Transverse colon (tissue), 4 donors: ENCODE data around the gene BTBD19. TPM values are rescaled to one million over a fixed set of nuclear protein-coding genes. Genes with fewer than 3 reads are reported as not detected.

Experiments
- DNase-seq: peaks from one replicate; pipeline ENCODE4 v3.0.0-alpha.2; 2019
- H3K27ac ChIP-seq, 4 donors: fragments of 200-600 bp; sonication (generic); 2 replicates each; pipeline ENCODE4 v1.5.1; 2016 to 2018; ENCODE audit warnings: inconsistent platforms in 4 of 4
- H3K27me3 ChIP-seq: fragments of 200-600 bp; sonication (generic); 2 replicates; pipeline ENCODE4 v1.5.1; 2017; ENCODE audit warnings: inconsistent platforms
- H3K36me3 ChIP-seq, 4 donors: fragments of 200-600 bp; sonication (generic); 2 replicates each; pipeline ENCODE4 v1.5.1; 2017 to 2019; ENCODE audit warnings: inconsistent platforms in 4 of 4
- H3K4me1 ChIP-seq, 4 donors: fragments of 200-600 bp; sonication (generic); 2 replicates each; pipeline ENCODE4 v1.5.1; 2017 to 2020; ENCODE audit warnings: inconsistent platforms in 4 of 4
- H3K4me3 ChIP-seq, 4 donors: fragments of 200-600 bp; sonication (generic); 1 replicate in 1 of 4; 2 replicates in 3 of 4; pipeline versions ENCODE4 v1.5.1 to v1.6.1; 2017 to 2019; ENCODE audit warnings: inconsistent platforms in 4 of 4
- H3K9me3 ChIP-seq, 2 donors: fragments of 200-600 bp; sonication (generic); 2 replicates each; pipeline ENCODE4 v1.5.1; 2017 to 2019; ENCODE audit warnings: inconsistent platforms in 2 of 2
- CTCF ChIP-seq, 5 experiments: fragments of 200-600 bp in 3 of 5; fragments of 450-650 bp in 2 of 5; sonication (generic) in 3 of 5; IDR thresholded peaks; 1 replicate in 2 of 5; 2 replicates in 3 of 5; pipeline ENCODE4 v1.5.1; 2016 to 2017; ENCODE audit warnings: antibody characterized with exemption in 5 of 5, inconsistent platforms in 3 of 5, mild to moderate bottlenecking in 2 of 5, moderate library complexity in 1 of 5
- EP300 ChIP-seq: sonication (generic); formaldehyde crosslinking; IDR thresholded peaks from one replicate; pipeline ENCODE4 v1.6.1; 2017; ENCODE audit warnings: antibody characterized with exemption, low read depth
- POLR2A ChIP-seq: fragments of 450-650 bp; IDR thresholded peaks from one replicate; pipeline ENCODE4 v1.6.1; 2016; ENCODE audit warnings: antibody characterized with exemption, mild to moderate bottlenecking, moderate library complexity
- POLR2AphosphoS5 ChIP-seq, 3 donors: sonication (generic); formaldehyde crosslinking; IDR thresholded peaks; one replicate each; pipeline ENCODE4 v1.6.1; 2016; ENCODE audit warnings: antibody characterized with exemption in 3 of 3
- WGBS, 2 donors: methylation state at CpG; one replicate each; pipeline ENCODE4 v1.1.5; 2018; ENCODE audit warnings: low coverage in 1 of 2; 5-methylcytosine and 5-hydroxymethylcytosine counted together
- in situ Hi-C, 4 donors: fragments of 200-750 bp; cut with MboI; loops; one replicate each; pipeline versions ENCODE4 v1.15.0 to v1.15.1; 2017; ENCODE audit warnings: low sequenced_read_pairs in 3 of 4, low pct_ligation_motif_present in 1 of 4, low pct_unique_long_range_greater_than_20kb in 1 of 4
- intact Hi-C: fragments of 100-400 bp; cut with DNase I; formaldehyde crosslinking; loops from one replicate; pipeline ENCODE4 v1.15.1; 2023; ENCODE audit warnings: low total_unique reads
- total RNA-seq, 4 donors: library from RNA; depleted of rRNA; stranded (reverse); fragments of >200 nt; gene quantifications; one replicate each; pipeline ENCODE4 v1.1.0, GENCODE V29; 2016

BTBD19 gene
- total RNA-seq, 4 donors from 2014 or later = 1.5 to 22.1 (median 3.7) TPM

GRCh38 chr1:44847845-44848244 is 39.5 kb downstream of the BTBD19 start:
- DNase-seq = no peak
- TF ChIP-seq CTCF (IDR thresholded peaks at IDR 0.05) (no peak), POLR2A (no peak), EP300 (no peak), POLR2AphosphoS5 (IDR thresholded peaks at IDR 0.05) (no peak)
- intact Hi-C loops = no loop called here
- H3K9me3 ChIP-seq = no peaks in the 10 kb centered on the region
- in situ Hi-C loops = loop anchor here in 3 of 4 donors (25.0 kb wide), 3 partner anchors 164 to 639 kb away; partner anchors contain the start of genes HECTD3 (in 1 of the 3), TESK2 (in 1 of the 3) and UROD (in 1 of the 3)
- peaks cover 2 to 12% (median 6%) of the 10 kb centered on the region in 4 donors for H3K4me1 ChIP-seq
- no peak overlapping the region for H3K4me3 ChIP-seq
- H3K36me3 ChIP-seq = no peaks in the 10 kb centered on the region
- H3K27me3 ChIP-seq = peaks cover under 1% of the 10 kb centered on the region
- H3K27ac ChIP-seq = no peak overlapping the region
- 80% methylated on average over 1 of the region's 1 CpG; no CpG with 5 or more reads in 1 of the 2 donors for WGBS, 2 donors

- in situ Hi-C loops = loop anchor here in 3 of 4 donors (25.0 kb wide), 3 partner anchors 164 to 639 kb away; partner anchors contain the start of genes HECTD3 (in 1 of the 3), TESK2 (in 1 of the 3) and UROD (in 1 of the 3)
Measured at GRCh38 chr1:44848456-44849181, 40.3 kb downstream of the BTBD19 start.

GRCh38 chr1:44849575-44850132 is 41.3 kb downstream of the BTBD19 start:
- H3K36me3 ChIP-seq = no peaks in the 10 kb centered on the region
- intact Hi-C loops (no loop called here), in situ Hi-C loops (loop anchor here in 3 of 4 donors (25.0 kb wide), 3 partner anchors 163 to 638 kb away; partner anchors contain the start of genes HECTD3 (in 1 of the 3), TESK2 (in 1 of the 3) and UROD (in 1 of the 3))
- H3K4me1 ChIP-seq = peaks cover 0 to 3% (median 0%) of the 10 kb centered on the region in 4 donors
- H3K27me3 ChIP-seq = no peaks in the 10 kb centered on the region
- TF ChIP-seq EP300 = no peak
- TF ChIP-seq POLR2AphosphoS5 (IDR thresholded peaks at IDR 0.05) = no peak
- TF ChIP-seq POLR2A = no peak
- no peak for TF ChIP-seq CTCF (IDR thresholded peaks at IDR 0.05)
- no peaks in the 10 kb centered on the region for H3K9me3 ChIP-seq
- H3K4me3 ChIP-seq = no peak overlapping the region
- H3K27ac ChIP-seq = no peak overlapping the region
- WGBS, 2 donors = 86 to 100% methylated on average over 1 to 2 of the region's 2 CpGs
- no peak for DNase-seq

More at GRCh38 chr1:44848456-44849181, 40.3 kb downstream of the BTBD19 start:
- intact Hi-C loops = no loop called here
- H3K4me1 ChIP-seq = peaks cover 0 to 4% (median 0%) of the 10 kb centered on the region in 4 donors
- H3K27ac ChIP-seq = no peak overlapping the region
- no peaks in the 10 kb centered on the region for H3K36me3 ChIP-seq
- no peak for TF ChIP-seq EP300
- TF ChIP-seq POLR2A = no peak
- TF ChIP-seq CTCF (IDR thresholded peaks at IDR 0.05) = no peak
- no peak for TF ChIP-seq POLR2AphosphoS5 (IDR thresholded peaks at IDR 0.05)
- H3K9me3 ChIP-seq = no peaks in the 10 kb centered on the region
- no peak for DNase-seq
- H3K4me3 ChIP-seq = no peak overlapping the region
- no peaks in the 10 kb centered on the region for H3K27me3 ChIP-seq
- WGBS, 2 donors = 80 to 87% methylated on average over 1 to 7 of the region's 7 CpGs

GRCh38 chr1:44851308-44851707 is 43.0 kb downstream of the BTBD19 start:
- Histone ChIP-seq H3K9me3 (no peaks in the 10 kb centered on the region), H3K27ac (no peak overlapping the region), H3K4me3 (no peak overlapping the region), H3K27me3 (no peaks in the 10 kb centered on the region), H3K4me1 (peaks cover 0 to 3% (median 0%) of the 10 kb centered on the region in 4 donors), H3K36me3 (no peaks in the 10 kb centered on the region)
- in situ Hi-C loops = no loop called here
- 100% methylated on average over 1 of the region's 1 CpG for WGBS, 2 donors
- intact Hi-C loops = no loop called here
- TF ChIP-seq CTCF (IDR thresholded peaks at IDR 0.05) (no peak), POLR2AphosphoS5 (IDR thresholded peaks at IDR 0.05) (no peak), EP300 (no peak), POLR2A (no peak)
- no peak for DNase-seq
